T-helper 1 cell treated with Interleukin-12 subunit alpha and Interleukin-12 subunit beta and Interleukin-4 antibody, amounts not matched to agents 30 μg/mL and 1 μg/mL, for 36 hours (primary cell): Measurements from ENCODE around the gene BRAF.
"Not testable (repeated sequence)": the region's sequence is repeated elsewhere in the genome, so short reads cannot be mapped to it uniquely, and the experiment has no call there.

ENCODE experiments used
- H3K27ac Mint-ChIP-seq: one replicate; pipeline ENCODE4 v1.8.0; 2021; ENCODE audit warnings: mild to moderate bottlenecking, mixed read lengths
- H3K27me3 Mint-ChIP-seq: one replicate; pipeline ENCODE4 v1.8.0; 2021; ENCODE audit warnings: low read depth, mixed read lengths
- H3K36me3 Mint-ChIP-seq: one replicate; pipeline ENCODE4 v1.8.0; 2021; ENCODE audit warnings: low read depth, mixed read lengths
- H3K4me1 Mint-ChIP-seq: one replicate; pipeline ENCODE4 v1.8.0; 2021; ENCODE audit warnings: low read depth, mixed read lengths
- H3K4me3 Mint-ChIP-seq: one replicate; pipeline ENCODE4 v1.8.0; 2021; ENCODE audit warnings: mild to moderate bottlenecking, moderate library complexity, mixed read lengths
- H3K9me3 Mint-ChIP-seq: one replicate; pipeline ENCODE4 v1.8.0; 2021; ENCODE audit warnings: mixed read lengths

The BRAF gene

DNA sequence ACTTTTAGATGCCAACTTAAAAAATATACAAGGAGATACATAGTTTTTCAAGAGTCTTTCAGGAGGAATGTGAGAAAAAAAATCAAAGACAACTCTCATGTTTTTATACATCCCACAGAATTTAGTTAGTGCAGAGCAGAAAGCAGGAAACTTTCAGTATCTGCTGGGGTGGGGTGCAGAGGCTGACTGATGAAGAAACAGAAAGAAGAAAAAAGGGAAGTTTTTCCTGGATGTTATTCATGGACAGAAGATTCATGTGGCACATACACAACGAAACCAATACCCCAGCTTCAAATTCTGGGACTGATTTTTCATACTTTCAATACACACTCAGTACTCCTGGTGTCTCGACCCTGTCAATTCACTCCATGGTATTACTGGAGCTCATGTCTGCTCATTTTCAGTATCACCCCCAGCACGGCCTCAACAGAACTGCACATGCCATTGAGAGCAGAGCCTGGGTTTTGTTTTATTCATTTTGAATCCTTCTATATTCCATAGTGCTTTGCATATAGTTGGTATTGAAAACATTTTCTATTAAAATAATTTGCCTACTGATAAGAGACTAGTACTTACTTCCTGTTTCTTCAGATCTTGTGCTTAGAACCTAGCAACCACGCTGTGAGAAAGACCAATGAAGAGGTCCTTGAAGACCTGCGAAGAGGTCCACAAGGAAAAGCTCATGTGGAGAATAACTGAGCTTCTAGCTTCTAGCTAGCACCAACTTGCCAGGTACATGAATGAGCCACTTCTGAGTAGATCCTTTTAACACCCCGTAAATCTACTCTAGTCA lies 179.3 kb downstream of the BRAF start:
- H3K4me3 Mint-ChIP-seq = no peak overlapping the region
- H3K4me1 Mint-ChIP-seq = no peaks in the 10 kb centered on the region
- H3K27ac Mint-ChIP-seq = no peak overlapping the region

DNA sequence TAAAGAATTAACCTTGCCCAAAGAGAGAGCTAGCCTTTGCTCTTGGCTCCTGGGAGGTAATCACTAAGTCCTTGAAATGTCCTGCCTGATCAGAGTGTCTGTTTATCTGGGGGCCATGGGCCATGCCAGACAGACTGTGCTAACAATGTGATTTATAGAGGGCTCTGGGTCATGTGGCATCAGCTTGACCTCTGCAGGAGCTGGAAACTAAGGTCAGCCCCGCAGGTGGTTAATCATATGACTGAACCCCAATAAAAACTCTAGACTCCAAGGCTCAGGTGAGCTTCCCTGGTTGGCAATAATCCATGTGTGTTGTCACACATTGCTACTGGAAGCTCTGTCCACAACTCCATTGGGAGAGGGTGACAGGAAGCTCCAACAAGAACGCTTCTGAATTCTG lies 180.7 kb downstream of the BRAF start:
- Mint-ChIP-seq H3K36me3 (peaks cover 12% of the 10 kb centered on the region), H3K9me3 (no peaks in the 10 kb centered on the region), H3K27ac (no peak overlapping the region), H3K4me1 (no peaks in the 10 kb centered on the region), H3K27me3 (no peaks in the 10 kb centered on the region), H3K4me3 (no peak overlapping the region)

More for the DNA sequence above, 179.3 kb downstream of the BRAF start:
- no peaks in the 10 kb centered on the region for H3K27me3 Mint-ChIP-seq
- no peaks in the 10 kb centered on the region for H3K9me3 Mint-ChIP-seq
- peaks cover 7% of the 10 kb centered on the region for H3K36me3 Mint-ChIP-seq

GRCh38 chr7:140743255-140743654 lies 181.5 kb downstream of the BRAF start:
- H3K4me1 Mint-ChIP-seq, H3K4me3 Mint-ChIP-seq, H3K27me3 Mint-ChIP-seq, H3K9me3 Mint-ChIP-seq, H3K27ac Mint-ChIP-seq: not testable (repeated sequence)
- H3K36me3 Mint-ChIP-seq = peaks cover 16% of the 10 kb centered on the region

DNA sequence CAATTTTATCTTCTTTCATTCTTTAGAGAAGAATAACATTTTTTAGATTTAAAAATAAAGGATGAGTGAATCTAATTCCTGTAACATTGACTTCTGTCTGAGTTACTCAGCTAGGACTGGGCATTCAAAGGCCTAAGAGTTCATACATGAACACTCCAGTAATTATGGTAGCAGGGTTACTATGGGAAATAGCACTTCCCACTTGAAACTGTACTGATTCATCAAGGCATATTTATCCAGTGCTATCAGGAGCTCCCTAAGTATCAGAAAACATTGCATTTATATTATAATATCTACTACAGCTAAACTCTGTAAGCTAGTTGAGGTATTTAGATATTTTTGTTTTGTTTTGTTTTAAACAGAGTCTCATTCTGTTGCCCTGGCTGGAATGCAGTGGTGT lies 186.4 kb downstream of the BRAF start:
- no peaks in the 10 kb centered on the region for H3K27me3 Mint-ChIP-seq
- no peak overlapping the region for H3K27ac Mint-ChIP-seq
- no peaks in the 10 kb centered on the region for H3K9me3 Mint-ChIP-seq
- no peaks in the 10 kb centered on the region for H3K4me1 Mint-ChIP-seq
- peaks cover 16% of the 10 kb centered on the region for H3K36me3 Mint-ChIP-seq
- H3K4me3 Mint-ChIP-seq = no peak overlapping the region

DNA sequence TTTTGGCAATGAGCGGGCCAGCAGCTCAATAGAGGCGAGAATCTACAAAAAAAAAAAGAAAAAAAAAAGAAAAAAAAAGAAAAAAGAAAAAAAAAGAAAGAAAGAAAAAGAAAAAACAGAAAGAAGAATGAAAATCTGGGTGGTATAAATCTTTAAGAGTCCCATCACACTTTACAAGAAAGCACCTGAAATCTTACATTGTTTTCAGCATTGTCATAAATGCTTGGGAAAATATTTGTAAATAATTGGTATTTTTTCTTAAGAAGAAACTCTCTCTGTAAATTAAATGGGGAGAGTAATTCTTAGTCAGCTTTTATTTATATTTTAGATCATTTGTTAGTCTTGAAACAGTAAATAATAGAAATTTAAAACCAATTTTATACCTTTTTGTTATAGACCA lies 190.0 kb downstream of the BRAF start:
- Mint-ChIP-seq H3K4me1 (no peaks in the 10 kb centered on the region), H3K27me3 (no peaks in the 10 kb centered on the region), H3K36me3 (peaks cover 15% of the 10 kb centered on the region), H3K27ac (no peak overlapping the region), H3K9me3 (no peaks in the 10 kb centered on the region), H3K4me3 (no peak overlapping the region)

DNA sequence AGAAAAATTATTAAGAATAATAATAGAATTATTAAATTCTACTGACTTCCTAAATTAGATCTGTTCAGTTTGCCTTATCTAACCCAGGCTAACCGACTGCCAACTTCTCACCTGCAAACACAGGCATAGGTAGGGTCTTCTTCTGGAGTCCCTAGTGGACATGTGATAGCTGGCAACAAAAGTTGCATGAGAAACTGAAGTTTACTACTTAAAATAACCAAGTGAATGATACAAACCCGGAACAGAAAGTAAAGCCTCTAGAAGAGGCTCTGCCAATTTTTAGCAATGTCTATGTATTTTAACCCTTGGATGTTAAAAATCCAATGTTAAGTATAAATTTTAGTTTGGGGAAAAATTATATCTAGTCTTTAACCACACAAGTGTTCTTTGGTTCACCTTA lies 190.6 kb downstream of the BRAF start:
- H3K27ac Mint-ChIP-seq = no peak overlapping the region
- H3K4me3 Mint-ChIP-seq = no peak overlapping the region
- H3K9me3 Mint-ChIP-seq = no peaks in the 10 kb centered on the region
- H3K36me3 Mint-ChIP-seq = peaks cover 10% of the 10 kb centered on the region
- H3K4me1 Mint-ChIP-seq = no peaks in the 10 kb centered on the region
- no peaks in the 10 kb centered on the region for H3K27me3 Mint-ChIP-seq

- H3K36me3 Mint-ChIP-seq = peaks cover 5% of the 10 kb centered on the region
- H3K4me3 Mint-ChIP-seq = no peak overlapping the region
- H3K27me3 Mint-ChIP-seq = no peaks in the 10 kb centered on the region
- no peak overlapping the region for H3K27ac Mint-ChIP-seq
- H3K9me3 Mint-ChIP-seq = no peaks in the 10 kb centered on the region
- no peaks in the 10 kb centered on the region for H3K4me1 Mint-ChIP-seq
These were observed 192.3 kb downstream of the BRAF start for GRCh38 chr7:140732416-140732815.

- Mint-ChIP-seq H3K9me3 (no peaks in the 10 kb centered on the region), H3K4me3 (no peak overlapping the region), H3K27ac (no peak overlapping the region), H3K36me3 (no peaks in the 10 kb centered on the region), H3K27me3 (no peaks in the 10 kb centered on the region), H3K4me1 (peaks cover 10% of the 10 kb centered on the region)
These were observed 198.4 kb downstream of the BRAF start for GRCh38 chr7:140726281-140726680.

GRCh38 chr7:140724706-140725105 lies 200.0 kb downstream of the BRAF start:
- Mint-ChIP-seq H3K27ac (no peak overlapping the region), H3K4me3 (no peak overlapping the region), H3K27me3 (no peaks in the 10 kb centered on the region), H3K9me3 (no peaks in the 10 kb centered on the region), H3K36me3 (no peaks in the 10 kb centered on the region), H3K4me1 (peaks cover 12% of the 10 kb centered on the region)

DNA sequence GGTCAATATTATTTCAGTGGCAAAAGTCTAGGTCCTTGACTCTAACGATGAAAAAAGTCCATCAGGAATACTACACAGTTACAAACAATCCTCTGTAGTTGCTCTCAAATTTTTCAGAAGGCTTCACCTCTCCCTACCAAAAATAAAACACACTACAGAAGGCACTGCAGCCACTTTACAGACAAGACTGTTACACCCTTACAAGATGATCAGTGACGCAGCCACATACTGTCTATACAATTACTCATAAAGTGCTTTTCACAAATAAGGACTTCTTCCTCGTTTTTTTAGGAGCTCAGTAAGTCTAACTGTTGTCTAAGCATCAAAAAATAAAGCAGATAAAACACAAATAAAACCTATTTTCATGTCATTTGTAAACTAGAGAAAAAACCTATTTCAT lies 201.2 kb downstream of the BRAF start:
- no peaks in the 10 kb centered on the region for H3K9me3 Mint-ChIP-seq
- no peak overlapping the region for H3K4me3 Mint-ChIP-seq
- H3K4me1 Mint-ChIP-seq = peaks cover 13% of the 10 kb centered on the region
- H3K27me3 Mint-ChIP-seq = no peaks in the 10 kb centered on the region
- no peak overlapping the region for H3K27ac Mint-ChIP-seq
- H3K36me3 Mint-ChIP-seq = peaks cover 1% of the 10 kb centered on the region

DNA sequence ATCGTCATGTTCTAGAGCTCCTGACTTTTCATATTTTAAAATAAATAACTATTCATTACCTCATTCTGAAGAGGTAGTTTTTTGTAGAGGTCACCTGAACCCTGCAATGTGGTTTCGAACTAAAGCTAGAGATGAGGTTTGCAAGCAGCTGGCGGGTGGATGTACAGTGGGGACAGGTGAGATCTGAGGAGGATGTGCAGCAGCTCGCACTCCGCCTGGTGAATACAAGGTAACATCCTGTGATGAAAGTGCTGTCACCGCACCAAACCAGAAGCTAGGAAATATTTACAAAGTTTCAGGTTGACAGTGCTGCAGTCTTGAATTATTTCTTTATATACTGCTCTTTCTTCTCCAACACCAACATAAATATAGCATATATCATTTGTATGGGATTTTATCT lies 201.7 kb downstream of the BRAF start:
- Mint-ChIP-seq H3K9me3 (no peaks in the 10 kb centered on the region), H3K4me1 (peaks cover 13% of the 10 kb centered on the region), H3K27ac (no peak overlapping the region), H3K27me3 (no peaks in the 10 kb centered on the region), H3K36me3 (peaks cover 1% of the 10 kb centered on the region), H3K4me3 (no peak overlapping the region)

- Mint-ChIP-seq H3K27me3 (no peaks in the 10 kb centered on the region), H3K36me3 (peaks cover 1% of the 10 kb centered on the region), H3K9me3 (no peaks in the 10 kb centered on the region), H3K4me3 (no peak overlapping the region), H3K4me1 (peaks cover 13% of the 10 kb centered on the region), H3K27ac (no peak overlapping the region)
These were observed 202.5 kb downstream of the BRAF start for GRCh38 chr7:140722254-140722653.

- Mint-ChIP-seq H3K27me3 (no peaks in the 10 kb centered on the region), H3K9me3 (no peaks in the 10 kb centered on the region), H3K4me1 (peaks cover 13% of the 10 kb centered on the region), H3K27ac (no peak overlapping the region), H3K36me3 (peaks cover 1% of the 10 kb centered on the region), H3K4me3 (no peak overlapping the region)
These were observed 205.0 kb downstream of the BRAF start for GRCh38 chr7:140719721-140720120.

GRCh38 chr7:140714331-140715040 lies 210.2 kb downstream of the BRAF start:
- Mint-ChIP-seq H3K27me3 (no peaks in the 10 kb centered on the region), H3K4me1 (peaks cover 2% of the 10 kb centered on the region), H3K36me3 (peaks cover 13% of the 10 kb centered on the region), H3K4me3 (no peak overlapping the region), H3K27ac (no peak overlapping the region), H3K9me3 (peaks cover 5% of the 10 kb centered on the region)

DNA sequence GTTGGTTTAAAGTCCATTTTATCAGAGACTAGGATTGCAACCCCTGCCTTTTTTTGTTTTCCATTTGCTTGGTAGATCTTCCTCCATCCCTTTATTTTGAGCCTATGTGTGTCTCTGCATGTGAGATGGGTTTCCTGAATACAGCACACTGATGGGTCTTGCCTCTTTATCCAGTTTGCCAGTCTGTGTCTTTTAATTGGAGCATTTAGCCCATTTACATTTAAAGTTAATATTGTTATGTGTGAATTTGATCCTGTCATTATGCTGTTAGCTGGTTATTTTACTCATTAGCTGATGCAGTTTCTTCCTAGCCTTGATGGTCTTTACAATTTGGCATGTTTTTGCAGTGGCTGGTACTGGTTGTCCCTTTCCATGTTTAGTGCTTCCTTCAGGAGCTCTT lies 212.3 kb downstream of the BRAF start:
- not testable (repeated sequence) for H3K4me1 Mint-ChIP-seq, H3K27me3 Mint-ChIP-seq, H3K4me3 Mint-ChIP-seq, H3K9me3 Mint-ChIP-seq, H3K27ac Mint-ChIP-seq
- peaks cover 18% of the 10 kb centered on the region for H3K36me3 Mint-ChIP-seq
